Activated T-helper 9 cell treated with anti-CD3 and anti-CD28 coated beads, Interleukin-2, amount 50 U/mL, for 16 hours (primary cell): ENCODE data around the gene KIAA0319L.

Experiments
- DNase-seq: peaks from one replicate; pipeline ENCODE4 v3.0.0-alpha.2; 2020; ENCODE audit warnings: low read depth

KIAA0319L gene

GRCh38 chr1:35536556-35537162 is 20.5 kb downstream of the KIAA0319L start:
- DNase-seq: no peak

DNA sequence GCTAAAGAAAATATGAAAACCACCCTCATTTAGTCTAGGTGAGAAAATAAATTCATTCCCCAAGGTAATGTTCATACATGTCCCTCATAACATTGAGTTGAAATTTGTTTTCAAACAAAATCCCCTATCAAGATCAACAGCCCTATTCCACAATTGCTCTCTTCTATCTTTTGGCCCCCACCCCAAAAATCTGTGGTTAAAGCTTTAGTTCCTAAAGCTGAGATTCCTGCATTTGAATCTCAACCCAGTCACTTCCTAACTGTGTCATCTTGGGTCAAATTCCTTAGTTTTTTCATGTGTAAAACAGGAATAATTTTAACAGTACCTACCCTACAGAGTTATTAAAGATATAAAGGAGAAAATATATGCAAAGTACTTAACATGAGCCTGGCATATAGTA is 22.0 kb downstream of the KIAA0319L start:
- no peak for DNase-seq

GRCh38 chr1:35533586-35533985 is 23.6 kb downstream of the KIAA0319L start:
- DNase-seq: no peak

DNA sequence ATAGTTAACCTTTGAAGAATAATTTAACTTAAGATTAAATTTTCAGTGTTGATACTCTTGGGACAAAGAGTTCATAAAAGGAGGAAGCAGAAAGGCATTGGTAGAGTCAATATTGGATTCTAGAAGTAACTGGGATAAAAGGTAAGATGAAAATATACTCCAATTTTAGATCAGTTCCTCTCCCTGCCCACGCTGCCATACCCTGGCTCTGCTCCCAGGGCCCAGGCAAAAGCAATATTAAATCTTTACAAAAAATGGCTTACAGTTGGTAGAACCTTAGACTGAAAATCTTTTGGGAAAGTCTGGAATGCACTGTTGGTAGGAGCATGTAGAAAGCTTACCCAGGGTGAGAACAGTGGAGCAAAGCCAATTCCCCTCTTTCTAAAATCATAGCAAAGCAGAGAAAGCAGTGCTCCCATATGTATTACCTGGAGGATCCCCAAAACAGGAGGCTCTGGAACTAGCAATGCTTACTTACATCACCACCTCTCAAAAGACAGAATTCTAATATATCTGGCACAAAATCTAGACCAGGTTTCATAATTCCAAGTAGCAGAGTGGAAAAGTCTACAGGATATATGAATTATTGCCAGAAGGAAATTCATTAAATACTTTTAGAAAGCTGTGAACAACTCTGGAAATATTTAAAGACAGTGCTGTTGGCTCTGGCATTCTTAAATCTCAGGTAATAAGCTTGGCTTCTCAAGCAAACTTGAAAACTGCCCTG is 24.5 kb downstream of the KIAA0319L start:
- DNase-seq: no peak

DNA sequence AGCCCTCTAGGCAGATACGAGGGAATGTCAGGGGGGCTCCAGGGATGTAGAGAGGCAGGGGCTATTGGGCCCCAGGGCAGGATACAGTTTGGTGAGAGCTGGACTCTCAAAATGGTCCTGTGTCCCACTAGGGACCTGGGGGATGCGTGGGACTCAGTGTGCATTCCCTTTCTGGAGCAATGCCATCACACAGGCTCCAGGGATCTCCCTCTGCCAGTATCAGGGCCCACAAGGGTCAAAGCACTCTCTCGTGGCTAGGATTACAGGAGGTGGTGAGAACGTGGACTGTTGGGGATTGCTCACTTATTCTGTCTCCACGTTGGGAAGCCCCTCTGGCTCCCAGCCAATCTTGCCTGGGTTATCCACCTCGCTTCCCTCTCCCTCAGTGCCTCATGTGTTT is 25.8 kb downstream of the KIAA0319L start:
- DNase-seq: no peak

- no peak for DNase-seq
These were observed 26.3 kb downstream of the KIAA0319L start for GRCh38 chr1:35530946-35531345.

DNA sequence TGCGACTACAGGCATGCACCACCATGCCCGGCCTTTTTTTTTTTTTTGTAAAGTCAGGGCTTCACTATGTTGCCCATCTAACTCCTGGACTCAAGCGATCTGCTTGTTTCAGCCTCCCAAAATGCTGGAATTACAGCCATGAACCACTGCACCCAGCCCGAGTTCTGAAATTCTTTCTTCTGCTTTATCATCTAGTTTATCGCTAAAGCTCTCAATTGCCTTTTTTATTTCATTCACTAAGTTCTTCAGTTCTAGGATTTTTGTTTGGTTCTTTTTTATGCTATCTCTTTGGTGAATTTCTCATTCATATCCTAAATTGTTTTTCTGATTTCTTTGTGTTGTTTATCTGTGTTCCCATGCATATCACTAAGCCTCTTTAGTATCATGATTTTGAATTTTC is 27.0 kb downstream of the KIAA0319L start:
- no peak for DNase-seq

DNA sequence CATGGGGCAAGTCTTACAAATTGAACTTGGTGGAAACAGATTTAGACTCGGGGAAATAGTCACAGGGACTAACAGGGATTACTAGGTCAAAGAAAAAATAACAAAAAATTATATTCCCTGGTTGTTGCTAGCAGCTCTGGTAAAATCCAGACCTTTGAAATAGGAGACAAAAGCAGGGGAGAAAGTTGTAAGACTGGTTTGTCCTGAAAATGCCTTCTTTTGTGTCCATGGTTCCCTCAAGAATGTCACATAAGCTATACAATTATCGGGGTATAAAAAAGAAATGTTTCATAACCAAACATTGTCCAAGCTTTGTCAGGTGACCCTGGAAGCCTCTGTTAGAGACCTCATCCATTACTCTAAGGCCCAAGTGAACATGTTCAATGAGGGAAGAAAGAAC is 33.1 kb downstream of the KIAA0319L start:
- DNase-seq: no peak

- no peak for DNase-seq
These were observed 37.8 kb downstream of the KIAA0319L start for GRCh38 chr1:35519432-35519831.

- no peak for DNase-seq
These were observed 39.0 kb downstream of the KIAA0319L start for GRCh38 chr1:35518183-35518582.

DNA sequence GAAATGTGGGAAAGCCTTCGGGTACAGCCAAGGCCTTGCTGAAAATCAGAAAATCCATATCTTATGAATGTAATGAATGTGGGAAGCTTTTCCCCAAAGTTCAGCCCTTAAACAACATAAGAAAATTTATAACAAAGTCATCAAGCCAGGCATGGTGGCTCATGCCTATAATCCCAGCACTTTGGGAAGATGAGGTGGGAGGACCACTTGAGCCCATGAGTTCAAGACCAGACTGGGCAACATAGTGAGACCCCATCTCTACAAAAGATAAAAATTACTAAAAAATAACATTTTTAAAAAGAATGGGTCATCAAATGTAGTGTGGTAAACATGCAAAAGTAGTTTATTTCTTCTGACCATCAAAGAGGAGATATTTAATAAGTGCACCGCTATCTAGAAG is 45.9 kb downstream of the KIAA0319L start:
- no peak for DNase-seq

DNA sequence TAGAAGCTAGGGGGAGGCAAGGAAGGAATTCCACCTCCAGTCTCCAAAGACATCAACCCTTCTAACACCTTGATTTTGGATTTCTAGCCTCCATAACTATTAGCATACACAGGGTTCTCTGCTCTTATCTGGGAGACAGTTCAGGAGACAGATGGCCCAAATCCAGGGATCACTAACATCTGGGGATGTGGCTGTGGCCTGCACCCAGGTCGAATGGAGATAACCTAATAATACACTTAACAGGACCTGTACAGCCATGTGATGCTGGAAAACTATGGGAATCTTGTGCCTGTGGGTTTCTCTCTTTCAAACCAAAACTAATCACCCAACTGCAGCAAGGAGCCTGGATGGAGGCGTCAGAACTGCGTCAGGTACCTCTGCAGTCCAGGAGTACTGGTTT is 47.6 kb downstream of the KIAA0319L start:
- no peak for DNase-seq

GRCh38 chr1:35507947-35508346 is 49.3 kb downstream of the KIAA0319L start:
- no peak for DNase-seq

GRCh38 chr1:35506960-35507912 is 50.0 kb downstream of the KIAA0319L start:
- DNase-seq: no peak

DNA sequence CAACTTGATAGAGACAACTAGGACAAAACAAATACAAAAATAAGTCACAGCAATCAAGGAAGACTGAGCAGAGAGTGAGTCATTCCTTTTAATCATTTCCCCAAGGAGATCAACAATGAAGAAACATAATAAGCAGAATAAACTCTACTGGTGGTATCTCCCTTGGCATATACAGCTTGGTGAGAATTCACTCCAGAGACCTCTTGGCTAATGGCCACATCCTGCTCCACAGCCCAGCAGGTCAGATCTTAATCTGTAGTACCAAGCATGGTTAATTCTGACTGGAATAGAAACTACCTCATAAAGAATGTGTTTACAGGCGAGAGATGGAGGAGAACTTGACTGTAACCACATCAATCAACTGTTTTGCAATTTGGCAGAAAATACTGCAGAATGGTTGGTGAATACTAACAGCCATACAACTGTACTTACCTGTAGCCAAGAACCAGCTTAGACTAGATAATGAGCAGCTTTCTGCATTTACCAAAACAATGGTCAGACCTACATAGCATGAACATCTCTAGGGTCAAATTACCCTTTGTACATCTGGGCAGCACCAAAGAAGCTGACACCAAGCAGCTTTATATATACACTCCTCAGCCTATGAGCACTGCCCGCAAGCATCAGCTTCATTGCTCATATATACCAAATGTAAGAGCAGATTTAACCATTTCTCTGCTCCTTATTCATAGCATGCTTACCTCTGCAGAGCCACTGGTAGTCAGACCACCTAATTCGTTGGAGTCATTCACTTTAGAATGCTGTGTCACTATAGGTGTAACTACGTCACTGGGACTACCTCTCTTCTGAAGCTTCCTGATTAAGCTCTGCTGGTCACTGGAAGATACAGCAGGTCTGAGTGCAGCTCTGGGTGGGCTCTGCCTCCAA is 51.0 kb downstream of the KIAA0319L start:
- DNase-seq: peak; percentile 10

DNA sequence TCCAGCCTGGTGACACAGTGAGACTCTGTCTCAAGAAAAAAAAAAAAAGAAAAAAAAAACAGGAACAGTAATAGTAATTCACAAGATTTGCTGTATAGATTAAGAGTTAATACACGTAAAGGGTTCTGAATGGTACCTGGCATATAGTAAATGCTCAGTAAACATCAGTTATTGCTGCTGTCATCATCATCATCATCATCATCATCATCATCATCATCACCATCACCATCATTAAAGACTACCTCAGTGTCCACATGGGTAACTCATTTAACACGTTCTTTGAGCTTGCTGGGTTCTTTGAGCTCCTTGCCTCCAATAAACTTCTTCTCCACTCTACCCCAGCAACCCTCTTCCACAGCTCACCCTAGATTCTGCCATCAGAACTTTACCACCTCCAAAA is 55.0 kb downstream of the KIAA0319L start:
- DNase-seq: no peak

DNA sequence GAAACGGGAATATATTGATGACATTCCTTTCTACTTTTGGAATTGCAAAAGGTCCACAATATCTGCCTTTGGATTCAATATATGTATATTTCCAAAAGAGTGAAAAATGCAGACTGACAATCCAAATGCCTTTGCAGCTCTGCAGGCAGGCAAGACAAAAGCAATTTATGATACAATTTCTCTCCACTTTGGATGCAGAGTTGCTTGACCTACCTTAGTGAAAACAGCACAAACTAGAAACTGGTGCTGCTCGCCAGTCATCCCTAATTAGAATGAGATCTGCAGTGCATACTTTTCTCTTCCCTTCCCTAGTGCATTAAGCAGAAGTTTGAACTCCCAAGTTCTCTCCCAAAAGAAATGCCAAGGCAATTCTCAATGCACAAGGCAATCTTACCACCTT is 56.8 kb downstream of the KIAA0319L start:
- DNase-seq: no peak

- DNase-seq: no peak
These were observed 57.5 kb downstream of the KIAA0319L start for GRCh38 chr1:35499652-35500176.

GRCh38 chr1:35499231-35499630 is 58.0 kb downstream of the KIAA0319L start:
- DNase-seq: no peak

GRCh38 chr1:35497571-35497970 is 59.6 kb downstream of the KIAA0319L start:
- no peak for DNase-seq

GRCh38 chr1:35490250-35490649 is 67.0 kb downstream of the KIAA0319L start:
- DNase-seq: no peak

- DNase-seq: no peak
These were observed 68.9 kb downstream of the KIAA0319L start for GRCh38 chr1:35488336-35488735.
